Psoas muscle (tissue), 8 donors: ENCODE measurements around the gene MAGEA9. TPM values are rescaled to one million over a fixed set of nuclear protein-coding genes. Genes with fewer than 3 reads are reported as not detected.

Source experiments
- ATAC-seq, 4 donors: fragments of 200-7000 bp; cut with Tn5 transposase; one replicate each; pipeline ENCODE4 v1.9.1; 2020; ENCODE audit warnings: moderate library complexity in 3 of 4, mild to moderate bottlenecking in 2 of 4
- DNase-seq, 2 donors: peaks; one replicate each; pipeline ENCODE4 v3.0.0-alpha.2; 2020
- H3K27ac ChIP-seq: fragments of 200-600 bp; one replicate; pipeline ENCODE4 v1.8.0; 2022
- H3K27me3 ChIP-seq, 3 donors: fragments of 200-600 bp in 1 of 3; one replicate each; pipeline versions ENCODE4 v1.6.1 to v1.8.0; 2013 to 2022; ENCODE audit warnings: low read length in 2 of 3, mild to moderate bottlenecking in 2 of 3, moderate library complexity in 1 of 3; ENCODE audit not compliant: insufficient read depth in 3 of 3
- H3K36me3 ChIP-seq, 2 donors: fragments of 200-600 bp in 1 of 2; one replicate each; pipeline versions ENCODE4 v1.6.1 to v1.8.0; 2013 to 2022; ENCODE audit warnings: low read depth in 1 of 2, mild to moderate bottlenecking in 1 of 2, moderate library complexity in 1 of 2; ENCODE audit not compliant: insufficient read depth in 1 of 2
- H3K4me1 ChIP-seq: fragments of 200-600 bp; one replicate; pipeline ENCODE4 v1.8.0; 2022
- H3K4me3 ChIP-seq: fragments of 200-600 bp; one replicate; pipeline ENCODE4 v1.8.0; 2022; ENCODE audit warnings: mild to moderate bottlenecking
- H3K9me3 ChIP-seq: fragments of 200-600 bp; one replicate; pipeline ENCODE4 v1.8.0; 2022
- intact Hi-C, 2 donors: fragments of 100-400 bp; cut with DNase I; formaldehyde crosslinking; loops; one replicate each; pipeline versions ENCODE4 v1.11.0 to v1.14.2; 2022
- polyA plus RNA-seq, 3 donors: library from polyadenylated mRNA; stranded (reverse); fragments of 200-250 nt; gene quantifications; one replicate each; pipeline ENCODE4 v1.2.3, GENCODE V29; 2013
- total RNA-seq, 4 donors: library from RNA; stranded (reverse); fragmentation: NEBNext Ultra II Directional in 2 of 4; extraction: Animal tissue kit (Norgen Biotek cat#: 25700) in 2 of 4; gene quantifications; one replicate each; pipeline versions ENCODE4 v1.2.1 to v1.2.4, GENCODE V29; 2021 to 2023
- TF ChIP-seq, protein P1 (sequence below): fragments of 200-600 bp; IDR thresholded peaks from one replicate; pipeline ENCODE4 v1.8.0; 2022; ENCODE audit warnings: antibody characterized with exemption
- donor health status: healthy with polysubstance abuse.
- donor health status: DM: no; HTN: no; CAD: no; lungs with moderate emphysema.
- donor health status: Bipolar disorder and iron deficiency.
- donor health status: healthy.
- donor health status: DM: yes; HTN: yes; CAD: no.
- donor health status: DM: no; HTN: no; CAD: no.
- donor health status: DM: no; HTN: no; CAD: no.
- donor health status: DM: yes; HTN: yes; CAD: no.

The MAGEA9 gene
- total and polyA plus RNA-seq, 7 donors: not detected

DNA sequence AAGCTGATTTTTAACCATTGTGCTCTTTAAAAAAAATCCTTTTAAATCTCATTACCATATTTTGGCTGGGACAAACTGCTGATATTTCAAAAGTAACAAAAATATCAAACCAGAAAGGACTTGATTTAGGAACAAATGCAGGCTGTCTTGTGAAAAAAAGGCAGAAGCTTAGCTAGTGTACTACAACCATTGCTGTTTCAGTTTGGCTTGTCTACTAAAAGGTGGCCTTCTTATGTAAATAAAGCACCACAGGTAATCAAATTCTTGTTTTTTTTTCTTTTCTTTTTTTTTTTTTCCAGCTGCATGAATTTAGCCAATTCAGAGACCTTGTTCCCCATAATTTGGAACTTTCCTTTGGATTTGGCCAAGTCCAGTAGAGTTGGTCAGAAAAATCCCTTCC lies 55.4 kb downstream of the MAGEA9 start:
- H3K27ac ChIP-seq: no peak overlapping the region
- no peaks in the 10 kb centered on the region for H3K27me3 ChIP-seq
- intact Hi-C loops: no loop called here
- no peaks in the 10 kb centered on the region for H3K9me3 ChIP-seq
- H3K4me1 ChIP-seq: no peaks in the 10 kb centered on the region
- no peaks in the 10 kb centered on the region for H3K36me3 ChIP-seq
- no peak for DNase-seq
- TF ChIP-seq, protein P1, sequence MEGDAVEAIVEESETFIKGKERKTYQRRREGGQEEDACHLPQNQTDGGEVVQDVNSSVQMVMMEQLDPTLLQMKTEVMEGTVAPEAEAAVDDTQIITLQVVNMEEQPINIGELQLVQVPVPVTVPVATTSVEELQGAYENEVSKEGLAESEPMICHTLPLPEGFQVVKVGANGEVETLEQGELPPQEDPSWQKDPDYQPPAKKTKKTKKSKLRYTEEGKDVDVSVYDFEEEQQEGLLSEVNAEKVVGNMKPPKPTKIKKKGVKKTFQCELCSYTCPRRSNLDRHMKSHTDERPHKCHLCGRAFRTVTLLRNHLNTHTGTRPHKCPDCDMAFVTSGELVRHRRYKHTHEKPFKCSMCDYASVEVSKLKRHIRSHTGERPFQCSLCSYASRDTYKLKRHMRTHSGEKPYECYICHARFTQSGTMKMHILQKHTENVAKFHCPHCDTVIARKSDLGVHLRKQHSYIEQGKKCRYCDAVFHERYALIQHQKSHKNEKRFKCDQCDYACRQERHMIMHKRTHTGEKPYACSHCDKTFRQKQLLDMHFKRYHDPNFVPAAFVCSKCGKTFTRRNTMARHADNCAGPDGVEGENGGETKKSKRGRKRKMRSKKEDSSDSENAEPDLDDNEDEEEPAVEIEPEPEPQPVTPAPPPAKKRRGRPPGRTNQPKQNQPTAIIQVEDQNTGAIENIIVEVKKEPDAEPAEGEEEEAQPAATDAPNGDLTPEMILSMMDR: no peak
- no peak for ATAC-seq
- H3K4me3 ChIP-seq: no peak overlapping the region

Other genes starting within 250 kb of the MAGEA9 start
- gene EOLA1, start 240.9 kb upstream of the MAGEA9 start, total RNA-seq: 10 to 100 TPM; 23.9 to 36.6 (median 24.7) TPM
- 10 to 100 TPM; 24.4 to 34.8 (median 27.4) TPM for gene EOLA1, start 240.9 kb upstream of the MAGEA9 start, polyA plus RNA-seq
- under 1 TPM in 1 of 4 donors, not detected in 3; 0.67 TPM for gene HSFX3, start 232.0 kb upstream of the MAGEA9 start, total RNA-seq
- gene HSFX3, start 232.0 kb upstream of the MAGEA9 start, polyA plus RNA-seq: not detected
- not detected for gene MAGEA9B, start 194.5 kb upstream of the MAGEA9 start, total RNA-seq
- not detected for gene MAGEA9B, start 194.5 kb upstream of the MAGEA9 start, polyA plus RNA-seq
- gene HSFX2, start 186.6 kb upstream of the MAGEA9 start, total RNA-seq: 1 to 10 TPM in 1 of 4 donors, under 1 TPM in 1, not detected in 2; 0.41 to 1.8 TPM
- gene HSFX2, start 186.6 kb upstream of the MAGEA9 start, polyA plus RNA-seq: under 1 TPM; 0.14 to 0.47 (median 0.14) TPM
- gene TMEM185A, start 150.1 kb upstream of the MAGEA9 start, total RNA-seq: 10 to 100 TPM in 2 of 4 donors, 1 to 10 TPM in 2; 7.2 to 13.4 (median 10.4) TPM
- gene TMEM185A, start 150.1 kb upstream of the MAGEA9 start, polyA plus RNA-seq: 10 to 100 TPM in 1 of 3 donors, 1 to 10 TPM in 2; 6.3 to 17.5 (median 6.7) TPM
- gene MAGEA11, start 69.9 kb upstream of the MAGEA9 start, total RNA-seq: not detected
- not detected for gene MAGEA11, start 69.9 kb upstream of the MAGEA9 start, polyA plus RNA-seq
- 1 to 10 TPM in 2 of 4 donors, under 1 TPM in 2; 0.64 to 2.2 (median 0.91) TPM for gene HSFX1, start 7.9 kb upstream of the MAGEA9 start, total RNA-seq
- gene HSFX1, start 7.9 kb upstream of the MAGEA9 start, polyA plus RNA-seq: under 1 TPM; 0.31 to 0.69 (median 0.39) TPM
- not detected for gene MAGEA8, start 99.3 kb downstream of the MAGEA9 start, total RNA-seq
- gene MAGEA8, start 99.3 kb downstream of the MAGEA9 start, polyA plus RNA-seq: not detected
- gene HSFX4, start 147.6 kb downstream of the MAGEA9 start, total RNA-seq: not detected
- gene HSFX4, start 147.6 kb downstream of the MAGEA9 start, polyA plus RNA-seq: under 1 TPM in 1 of 3 donors, not detected in 2; 0.08 TPM
- 10 to 100 TPM; 13.1 to 20.5 (median 15.5) TPM for gene EOLA2, start 156.6 kb downstream of the MAGEA9 start, total RNA-seq
- 10 to 100 TPM; 13.7 to 33.7 (median 25.2) TPM for gene EOLA2, start 156.6 kb downstream of the MAGEA9 start, polyA plus RNA-seq